Activated naive CD8-positive, alpha-beta T cell treated with anti-CD3 and anti-CD28 coated beads for 36 hours (primary cell): Measurements from ENCODE around the gene NKD1. TPM values are rescaled to one million over a fixed set of nuclear protein-coding genes. Genes with fewer than 3 reads are reported as not detected.

Experiments
- DNase-seq: peaks from one replicate; pipeline ENCODE4 v3.0.0; 2021
- H3K27ac Mint-ChIP-seq: one replicate; pipeline ENCODE4 v1.8.0; 2022; ENCODE audit warnings: mild to moderate bottlenecking, moderate library complexity, mixed read lengths
- H3K27me3 Mint-ChIP-seq: one replicate; pipeline ENCODE4 v1.8.0; 2022; ENCODE audit warnings: mild to moderate bottlenecking, mixed read lengths
- H3K36me3 Mint-ChIP-seq: one replicate; pipeline ENCODE4 v1.8.0; 2021; ENCODE audit warnings: mild to moderate bottlenecking, mixed read lengths
- H3K4me1 Mint-ChIP-seq: one replicate; pipeline ENCODE4 v1.8.0; 2021; ENCODE audit warnings: mixed read lengths
- H3K4me3 Mint-ChIP-seq: one replicate; pipeline ENCODE4 v1.8.0; 2022; ENCODE audit warnings: mild to moderate bottlenecking, moderate library complexity, mixed read lengths
- H3K9me3 Mint-ChIP-seq: one replicate; pipeline ENCODE4 v1.8.0; 2022; ENCODE audit warnings: mixed read lengths
- total RNA-seq, 2 experiments: library from RNA; stranded (reverse); gene quantifications; one replicate each; pipeline ENCODE4 v1.2.3, GENCODE V29; 2021

The NKD1 gene
- total RNA-seq, 2 experiments from 2014 or later, result 0.86 to 0.87 TPM

GRCh38 chr16:50599494-50599893 is 51.3 kb downstream of the NKD1 start:
- no peak for DNase-seq
- Mint-ChIP-seq H3K9me3 (no peaks in the 10 kb centered on the region), H3K27ac (no peak overlapping the region), H3K36me3 (no peaks in the 10 kb centered on the region), H3K4me1 (peaks cover 31% of the 10 kb centered on the region), H3K4me3 (no peak overlapping the region), H3K27me3 (no peaks in the 10 kb centered on the region)

GRCh38 chr16:50600582-50601283 is 52.5 kb downstream of the NKD1 start:
- H3K4me3 Mint-ChIP-seq, result no peak overlapping the region
- no peaks in the 10 kb centered on the region for H3K36me3 Mint-ChIP-seq
- H3K9me3 Mint-ChIP-seq, result no peaks in the 10 kb centered on the region
- no peak overlapping the region for H3K27ac Mint-ChIP-seq
- no peak for DNase-seq
- peaks cover 29% of the 10 kb centered on the region for H3K4me1 Mint-ChIP-seq
- no peaks in the 10 kb centered on the region for H3K27me3 Mint-ChIP-seq

- no peak for DNase-seq
- Mint-ChIP-seq H3K36me3 (no peaks in the 10 kb centered on the region), H3K27ac (no peak overlapping the region), H3K4me3 (no peak overlapping the region), H3K27me3 (no peaks in the 10 kb centered on the region), H3K9me3 (no peaks in the 10 kb centered on the region), H3K4me1 (peaks cover 29% of the 10 kb centered on the region)
These were observed 53.1 kb downstream of the NKD1 start for GRCh38 chr16:50601341-50601740.

- H3K36me3 Mint-ChIP-seq, result no peaks in the 10 kb centered on the region
- H3K27me3 Mint-ChIP-seq, result no peaks in the 10 kb centered on the region
- no peak overlapping the region for H3K4me3 Mint-ChIP-seq
- peaks cover 29% of the 10 kb centered on the region for H3K4me1 Mint-ChIP-seq
- no peak overlapping the region for H3K27ac Mint-ChIP-seq
- no peaks in the 10 kb centered on the region for H3K9me3 Mint-ChIP-seq
- DNase-seq, result no peak
These were observed 53.9 kb downstream of the NKD1 start for GRCh38 chr16:50602126-50602525.

GRCh38 chr16:50602531-50603205 is 54.5 kb downstream of the NKD1 start:
- Mint-ChIP-seq H3K27ac (peak overlapping the region; percentile 65), H3K36me3 (no peaks in the 10 kb centered on the region), H3K4me1 (peaks cover 29% of the 10 kb centered on the region), H3K9me3 (no peaks in the 10 kb centered on the region), H3K27me3 (no peaks in the 10 kb centered on the region), H3K4me3 (no peak overlapping the region)
- no peak for DNase-seq

GRCh38 chr16:50603206-50604064 is 55.2 kb downstream of the NKD1 start:
- DNase-seq, result no peak
- no peaks in the 10 kb centered on the region for H3K36me3 Mint-ChIP-seq
- H3K27ac Mint-ChIP-seq, result no peak overlapping the region
- H3K4me1 Mint-ChIP-seq, result peaks cover 29% of the 10 kb centered on the region
- H3K9me3 Mint-ChIP-seq, result no peaks in the 10 kb centered on the region
- H3K27me3 Mint-ChIP-seq, result no peaks in the 10 kb centered on the region
- H3K4me3 Mint-ChIP-seq, result no peak overlapping the region

- DNase-seq, result no peak
- Mint-ChIP-seq H3K4me1 (peaks cover 29% of the 10 kb centered on the region), H3K36me3 (no peaks in the 10 kb centered on the region), H3K27ac (no peak overlapping the region), H3K9me3 (no peaks in the 10 kb centered on the region), H3K4me3 (no peak overlapping the region), H3K27me3 (no peaks in the 10 kb centered on the region)
These were observed 55.8 kb downstream of the NKD1 start for GRCh38 chr16:50604065-50604418.

GRCh38 chr16:50604610-50605009 is 56.4 kb downstream of the NKD1 start:
- Mint-ChIP-seq H3K27me3 (no peaks in the 10 kb centered on the region), H3K9me3 (no peaks in the 10 kb centered on the region), H3K4me3 (no peak overlapping the region), H3K36me3 (no peaks in the 10 kb centered on the region), H3K27ac (no peak overlapping the region), H3K4me1 (peaks cover 25% of the 10 kb centered on the region)
- DNase-seq, result no peak

- H3K27ac Mint-ChIP-seq, result no peak overlapping the region
These were observed 57.7 kb downstream of the NKD1 start for GRCh38 chr16:50605733-50606430.

GRCh38 chr16:50606431-50607050 is 58.3 kb downstream of the NKD1 start:
- Mint-ChIP-seq H3K36me3 (no peaks in the 10 kb centered on the region), H3K4me3 (no peak overlapping the region), H3K27me3 (no peaks in the 10 kb centered on the region), H3K4me1 (peaks cover 22% of the 10 kb centered on the region), H3K27ac (no peak overlapping the region), H3K9me3 (no peaks in the 10 kb centered on the region)
- DNase-seq, result no peak

More at GRCh38 chr16:50605733-50606430, 57.7 kb downstream of the NKD1 start:
- Mint-ChIP-seq H3K4me1 (peaks cover 21% of the 10 kb centered on the region), H3K36me3 (no peaks in the 10 kb centered on the region), H3K9me3 (no peaks in the 10 kb centered on the region), H3K4me3 (no peak overlapping the region), H3K27me3 (no peaks in the 10 kb centered on the region)
- no peak for DNase-seq

- DNase-seq, result no peak
- H3K27ac Mint-ChIP-seq, result no peak overlapping the region
- no peaks in the 10 kb centered on the region for H3K9me3 Mint-ChIP-seq
- H3K27me3 Mint-ChIP-seq, result no peaks in the 10 kb centered on the region
- no peaks in the 10 kb centered on the region for H3K36me3 Mint-ChIP-seq
- peaks cover 19% of the 10 kb centered on the region for H3K4me1 Mint-ChIP-seq
- H3K4me3 Mint-ChIP-seq, result no peak overlapping the region
These were observed 58.8 kb downstream of the NKD1 start for GRCh38 chr16:50607051-50607431.

GRCh38 chr16:50607447-50607846 is 59.3 kb downstream of the NKD1 start:
- DNase-seq, result no peak
- no peaks in the 10 kb centered on the region for H3K9me3 Mint-ChIP-seq
- no peaks in the 10 kb centered on the region for H3K27me3 Mint-ChIP-seq
- no peak overlapping the region for H3K27ac Mint-ChIP-seq
- H3K36me3 Mint-ChIP-seq, result no peaks in the 10 kb centered on the region
- H3K4me1 Mint-ChIP-seq, result peaks cover 15% of the 10 kb centered on the region
- no peak overlapping the region for H3K4me3 Mint-ChIP-seq

GRCh38 chr16:50607970-50608557 is 59.9 kb downstream of the NKD1 start:
- Mint-ChIP-seq H3K27ac (no peak overlapping the region), H3K27me3 (no peaks in the 10 kb centered on the region), H3K9me3 (no peaks in the 10 kb centered on the region), H3K4me1 (peaks cover 9% of the 10 kb centered on the region), H3K36me3 (no peaks in the 10 kb centered on the region), H3K4me3 (no peak overlapping the region)
- no peak for DNase-seq

- no peak overlapping the region for H3K27ac Mint-ChIP-seq
- no peak overlapping the region for H3K4me3 Mint-ChIP-seq
These were observed 60.9 kb downstream of the NKD1 start for GRCh38 chr16:50609049-50609448.

More at GRCh38 chr16:50609049-50609448, 60.9 kb downstream of the NKD1 start:
- Mint-ChIP-seq H3K9me3 (no peaks in the 10 kb centered on the region), H3K27me3 (no peaks in the 10 kb centered on the region), H3K36me3 (no peaks in the 10 kb centered on the region), H3K4me1 (peaks cover 1% of the 10 kb centered on the region)
- DNase-seq, result no peak
